Ascending aorta (tissue), 2 donors: ENCODE data around the gene ACOXL. TPM values are rescaled to one million over a fixed set of nuclear protein-coding genes. Genes with fewer than 3 reads are reported as not detected.

Experiments used
- DNase-seq, 2 donors: peaks; one replicate each; pipeline ENCODE4 v3.0.0-alpha.2; 2019; ENCODE audit warnings: low spot score in 2 of 2
- H3K27ac ChIP-seq, 2 donors: fragments of 200-600 bp; sonication (generic); one replicate each; pipeline ENCODE4 v1.5.1; 2016 to 2017; ENCODE audit warnings: mild to moderate bottlenecking in 1 of 2
- H3K27me3 ChIP-seq: fragments of 200-600 bp; sonication (generic); one replicate; pipeline ENCODE4 v1.5.1; 2017
- H3K36me3 ChIP-seq, 2 donors: fragments of 200-600 bp; sonication (generic); one replicate each; pipeline ENCODE4 v1.5.1; 2016
- H3K4me1 ChIP-seq, 2 donors: fragments of 200-600 bp; sonication (generic); one replicate each; pipeline ENCODE4 v1.5.1; 2016 to 2017; ENCODE audit warnings: mild to moderate bottlenecking in 1 of 2
- H3K4me3 ChIP-seq, 2 donors: fragments of 200-600 bp; sonication (generic); one replicate each; pipeline ENCODE4 v1.5.1; 2016 to 2017; ENCODE audit warnings: mild to moderate bottlenecking in 1 of 2
- H3K9me3 ChIP-seq, 2 donors: fragments of 200-600 bp; sonication (generic); one replicate each; pipeline ENCODE4 v1.5.1; 2016
- CTCF ChIP-seq, 3 experiments: fragments of 200-600 bp in 2 of 3; fragments of 450-650 bp in 1 of 3; sonication (generic) in 2 of 3; IDR thresholded peaks; one replicate each; pipeline ENCODE4 v1.5.1; 2016 to 2019; ENCODE audit warnings: antibody characterized with exemption in 3 of 3, mild to moderate bottlenecking in 1 of 3, moderate library complexity in 1 of 3
- intact Hi-C: fragments of 100-400 bp; cut with DNase I; formaldehyde crosslinking; loops from one replicate; pipeline ENCODE4 v1.15.1; 2023
- total RNA-seq: library from RNA; depleted of rRNA; stranded (reverse); fragments of >200 nt; gene quantifications from one replicate; pipeline ENCODE4 v1.1.0, GENCODE V29; 2016

The ACOXL gene
- total RNA-seq, 1 donor from 2014 or later: not detected

DNA sequence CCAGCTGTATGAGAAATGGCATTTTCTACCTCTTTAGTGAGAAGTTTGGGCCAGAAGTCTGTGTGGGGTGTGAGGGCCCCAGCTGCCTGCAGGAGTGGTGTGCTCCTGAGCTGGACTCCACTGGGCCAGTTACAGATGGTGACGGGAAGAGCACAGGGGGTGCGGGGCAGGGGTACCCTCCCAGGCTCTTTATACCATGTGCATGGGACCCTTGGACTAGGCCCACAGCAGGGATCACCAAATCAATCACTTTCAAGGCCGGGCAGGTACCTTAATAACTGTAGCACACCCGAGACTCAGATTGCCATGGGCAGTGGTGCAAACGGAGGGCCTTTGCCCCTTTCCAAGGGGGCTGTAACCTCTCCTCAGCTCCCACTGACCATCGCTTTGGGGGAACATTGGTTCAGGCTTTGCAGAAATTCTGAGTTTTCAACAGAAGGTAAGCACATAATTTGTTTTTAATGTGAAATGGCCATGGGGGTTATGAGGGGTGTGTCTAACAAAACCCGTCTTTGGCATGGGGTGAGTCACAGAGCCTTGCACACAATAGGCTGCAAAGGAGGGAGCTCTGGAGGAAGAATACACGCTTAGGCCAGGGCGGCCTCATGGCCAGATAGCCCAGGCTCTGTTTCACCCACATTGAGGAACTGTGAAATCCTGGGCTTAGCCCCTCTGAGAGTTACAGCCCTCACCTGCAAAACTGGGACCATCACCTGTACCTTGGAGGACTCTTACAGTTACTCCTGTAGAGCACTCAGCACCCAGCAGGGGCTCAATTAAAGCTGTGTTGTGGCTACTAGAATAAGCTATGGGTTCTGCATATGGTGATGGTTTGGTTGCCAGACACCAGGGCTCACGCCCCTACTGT, 247.3 kb downstream of the ACOXL start:
- no peak overlapping the region for H3K4me3 ChIP-seq
- H3K27me3 ChIP-seq: no peaks in the 10 kb centered on the region
- intact Hi-C loops: no loop called here
- TF ChIP-seq CTCF (IDR thresholded peaks at IDR 0.05): no peak
- H3K4me1 ChIP-seq: no peaks in the 10 kb centered on the region
- no peak for DNase-seq
- H3K9me3 ChIP-seq: no peaks in the 10 kb centered on the region
- no peak overlapping the region for H3K27ac ChIP-seq
- H3K36me3 ChIP-seq: no peaks in the 10 kb centered on the region

DNA sequence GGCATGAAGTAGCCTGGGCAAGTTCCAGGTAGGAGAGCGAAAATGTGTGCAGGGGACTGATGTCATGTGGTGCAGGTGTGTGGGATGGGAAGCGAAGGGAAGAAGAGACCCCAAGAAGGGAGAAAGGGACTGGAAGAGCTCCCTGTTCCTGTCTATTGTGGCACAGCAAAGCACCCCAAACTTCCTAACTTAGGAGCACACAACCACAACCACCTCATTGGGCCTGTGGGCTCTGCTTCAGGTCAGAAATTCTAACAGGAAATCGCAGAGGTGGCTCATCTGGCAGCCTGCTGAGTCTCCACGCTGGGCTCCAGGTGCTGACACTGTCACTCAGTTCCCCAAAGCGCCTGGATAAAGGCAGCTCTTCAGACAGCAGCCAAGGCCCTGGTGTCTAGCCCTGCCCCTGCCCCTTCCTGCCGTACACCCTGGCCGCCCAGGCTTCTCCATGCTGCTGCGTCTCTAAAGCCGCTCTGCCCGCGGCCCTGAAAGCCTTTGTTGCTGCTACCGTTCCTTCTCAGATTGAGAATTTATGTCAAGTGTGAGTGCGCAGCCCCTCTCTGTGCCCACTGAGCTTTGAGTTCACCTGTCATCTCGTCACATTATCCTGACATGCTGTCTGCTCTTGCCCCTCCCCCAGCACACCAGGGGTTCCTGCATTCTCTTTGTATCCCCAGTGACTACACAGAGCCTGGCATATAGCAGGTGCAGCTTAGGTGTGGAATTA, 248.1 kb downstream of the ACOXL start:
- no peaks in the 10 kb centered on the region for H3K36me3 ChIP-seq
- no peak for TF ChIP-seq CTCF (IDR thresholded peaks at IDR 0.05)
- no peak for DNase-seq

DNA sequence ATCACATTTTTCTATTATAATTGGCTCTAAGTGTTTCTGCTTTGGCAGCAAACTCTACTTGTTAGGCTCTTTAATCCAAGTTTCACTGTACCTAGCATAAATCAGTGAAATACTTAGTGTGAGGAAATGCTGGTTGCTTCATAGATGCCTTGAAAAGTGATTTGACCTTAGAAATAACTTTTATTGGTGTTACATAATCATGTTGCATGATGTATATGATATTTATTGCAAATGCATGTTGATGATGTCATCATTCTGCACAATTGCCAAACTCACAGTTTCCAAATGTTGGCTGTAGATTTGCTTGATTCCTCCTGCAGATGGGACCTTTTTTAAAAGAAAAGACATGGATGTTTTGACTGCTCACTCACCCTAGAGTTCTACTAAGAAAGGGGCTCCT, 250.8 kb downstream of the ACOXL start:
- no peak for DNase-seq
- no peaks in the 10 kb centered on the region for H3K27me3 ChIP-seq
- intact Hi-C loops: no loop called here
- TF ChIP-seq CTCF (IDR thresholded peaks at IDR 0.05): no peak
- H3K27ac ChIP-seq: no peak overlapping the region
- H3K36me3 ChIP-seq: no peaks in the 10 kb centered on the region
- no peak overlapping the region for H3K4me3 ChIP-seq
- no peaks in the 10 kb centered on the region for H3K4me1 ChIP-seq
- no peaks in the 10 kb centered on the region for H3K9me3 ChIP-seq

More for the DNA sequence above, 248.1 kb downstream of the ACOXL start:
- Histone ChIP-seq H3K27me3 (no peaks in the 10 kb centered on the region), H3K27ac (no peak overlapping the region), H3K4me1 (no peaks in the 10 kb centered on the region), H3K4me3 (no peak overlapping the region), H3K9me3 (no peaks in the 10 kb centered on the region)
- intact Hi-C loops: no loop called here

DNA sequence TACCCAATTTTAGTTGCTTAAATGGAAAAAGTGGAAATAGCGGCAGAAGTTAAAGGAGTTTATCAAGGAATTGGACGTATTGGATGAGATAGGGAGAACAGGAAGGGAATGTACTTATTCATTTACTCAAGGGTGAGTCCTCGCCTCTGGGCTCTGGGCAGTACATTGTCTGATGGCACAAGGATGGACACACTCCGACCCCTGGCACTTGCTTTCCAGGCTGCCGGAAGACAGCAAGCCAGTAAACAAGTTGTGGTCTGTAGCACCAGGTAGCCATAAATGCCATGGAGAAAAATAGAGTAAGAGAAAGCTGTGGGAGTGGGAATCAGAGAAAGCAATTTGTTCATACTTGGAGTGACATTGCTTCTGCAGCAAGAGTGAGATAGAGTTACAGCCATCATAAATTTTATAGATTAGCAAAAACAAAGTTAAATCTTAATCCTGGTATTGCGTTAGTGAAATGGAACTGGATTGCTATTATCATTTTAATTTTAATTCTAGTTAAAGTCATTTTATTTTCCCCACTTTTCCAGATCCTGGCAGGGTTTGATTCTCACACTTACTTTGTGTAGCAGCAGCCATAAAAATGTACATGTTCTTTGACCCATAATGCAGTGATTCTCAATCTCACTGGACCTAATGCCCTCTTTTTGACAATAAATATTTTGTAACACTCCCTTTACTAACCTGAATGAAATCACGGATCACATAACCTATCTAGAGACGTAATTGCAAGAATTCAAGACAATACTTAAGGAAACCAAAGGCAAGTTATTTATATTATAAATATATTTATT, 252.5 kb downstream of the ACOXL start:
- intact Hi-C loops: no loop called here
- no peak for TF ChIP-seq CTCF (IDR thresholded peaks at IDR 0.05)
- DNase-seq: no peak
- Histone ChIP-seq H3K4me3 (no peak overlapping the region), H3K27me3 (no peaks in the 10 kb centered on the region), H3K27ac (no peak overlapping the region), H3K4me1 (no peaks in the 10 kb centered on the region), H3K9me3 (no peaks in the 10 kb centered on the region), H3K36me3 (no peaks in the 10 kb centered on the region)

DNA sequence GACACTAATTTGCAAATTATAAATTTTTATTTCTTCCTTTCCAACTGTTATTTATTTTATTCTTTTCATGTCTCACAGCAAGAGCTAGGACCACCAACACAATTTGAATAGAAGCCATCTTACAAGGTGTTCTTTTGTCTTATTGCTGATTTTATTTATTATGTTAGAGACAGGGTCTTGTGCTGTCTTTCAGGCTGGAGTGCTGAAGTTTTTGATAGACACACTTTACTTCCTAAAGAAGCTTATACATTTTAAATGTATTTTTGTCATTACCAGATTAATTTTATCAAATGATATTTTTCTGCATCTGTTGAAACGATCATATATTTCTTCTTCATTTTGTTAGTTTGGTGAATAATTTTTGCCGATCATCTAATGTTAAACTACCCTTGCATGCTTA, 258.1 kb downstream of the ACOXL start:
- no peaks in the 10 kb centered on the region for H3K4me1 ChIP-seq
- no peak overlapping the region for H3K27ac ChIP-seq
- TF ChIP-seq CTCF (IDR thresholded peaks at IDR 0.05): no peak
- intact Hi-C loops: no loop called here
- H3K9me3 ChIP-seq: no peaks in the 10 kb centered on the region
- no peaks in the 10 kb centered on the region for H3K36me3 ChIP-seq
- DNase-seq: no peak
- H3K27me3 ChIP-seq: no peaks in the 10 kb centered on the region
- H3K4me3 ChIP-seq: no peak overlapping the region
